ENCODE results near the gene GABRR1.

Gene GABRR1

DNA sequence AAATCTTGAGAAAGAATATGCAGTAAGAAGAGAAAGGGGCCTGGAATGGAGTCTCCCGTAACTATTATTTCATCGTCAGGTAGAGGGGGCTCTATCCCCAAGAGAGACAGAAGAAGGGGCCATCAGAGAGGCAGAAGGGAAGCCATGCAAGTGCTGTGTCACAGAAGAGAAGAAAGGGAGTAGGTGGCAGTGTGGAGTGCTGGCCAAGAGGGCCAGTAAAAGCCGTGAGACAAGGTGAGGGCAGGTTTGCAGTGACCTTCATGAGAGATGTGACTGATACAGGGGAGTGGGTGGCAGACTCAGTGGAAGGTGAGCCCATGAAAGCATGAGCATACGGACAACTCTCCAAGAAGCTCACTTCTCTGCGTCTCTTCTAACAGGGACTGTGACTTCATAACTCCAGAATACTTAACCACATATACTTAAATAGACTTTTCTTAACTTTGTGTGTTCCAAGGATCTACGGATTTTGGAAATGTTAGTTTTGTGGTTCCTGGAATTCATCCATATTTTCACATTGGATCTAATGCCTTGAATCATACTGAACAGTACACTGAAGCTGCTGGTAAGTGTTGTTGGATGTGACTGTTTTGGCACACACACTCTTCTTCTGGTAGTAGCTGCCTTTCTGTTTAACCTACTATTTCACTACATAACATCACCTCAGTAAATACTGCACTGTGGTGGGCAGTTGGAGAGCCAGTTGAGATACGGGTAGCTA is 55.7 kb downstream of the GABRR1 start:
- no peak for TF ChIP-seq EZH2 (IDR thresholded peaks at IDR 0.05; ENCODE audit: borderline replicate concordance, low read length)
- TF ChIP-seq, protein P1, sequence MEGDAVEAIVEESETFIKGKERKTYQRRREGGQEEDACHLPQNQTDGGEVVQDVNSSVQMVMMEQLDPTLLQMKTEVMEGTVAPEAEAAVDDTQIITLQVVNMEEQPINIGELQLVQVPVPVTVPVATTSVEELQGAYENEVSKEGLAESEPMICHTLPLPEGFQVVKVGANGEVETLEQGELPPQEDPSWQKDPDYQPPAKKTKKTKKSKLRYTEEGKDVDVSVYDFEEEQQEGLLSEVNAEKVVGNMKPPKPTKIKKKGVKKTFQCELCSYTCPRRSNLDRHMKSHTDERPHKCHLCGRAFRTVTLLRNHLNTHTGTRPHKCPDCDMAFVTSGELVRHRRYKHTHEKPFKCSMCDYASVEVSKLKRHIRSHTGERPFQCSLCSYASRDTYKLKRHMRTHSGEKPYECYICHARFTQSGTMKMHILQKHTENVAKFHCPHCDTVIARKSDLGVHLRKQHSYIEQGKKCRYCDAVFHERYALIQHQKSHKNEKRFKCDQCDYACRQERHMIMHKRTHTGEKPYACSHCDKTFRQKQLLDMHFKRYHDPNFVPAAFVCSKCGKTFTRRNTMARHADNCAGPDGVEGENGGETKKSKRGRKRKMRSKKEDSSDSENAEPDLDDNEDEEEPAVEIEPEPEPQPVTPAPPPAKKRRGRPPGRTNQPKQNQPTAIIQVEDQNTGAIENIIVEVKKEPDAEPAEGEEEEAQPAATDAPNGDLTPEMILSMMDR (IDR thresholded peaks at IDR 0.05; ENCODE audit: low read length) = peak; percentile 27; the same call in 1 of the 2 replicates
- Histone ChIP-seq H3K27ac (ENCODE audit: low read depth, low read length, poor library complexity, severe bottlenecking) (no peak overlapping the region), H3F3A (ENCODE audit: insufficient read depth, low read length) (no peaks in the 10 kb centered on the region), H3K9me3 (ENCODE audit: low read length) (no peaks in the 10 kb centered on the region), H3K27me3 (ENCODE audit: insufficient read depth, low read length) (no peaks in the 10 kb centered on the region), H3K9me2 (ENCODE audit: low read depth, low read length) (no peaks in the 10 kb centered on the region), H2AFZ (ENCODE audit: low read length) (no peak overlapping the region), H3K4me2 (ENCODE audit: low read length) (no peak overlapping the region), H3K4me3 (ENCODE audit: low read depth, low read length, poor library complexity, severe bottlenecking) (no peak overlapping the region), H3K79me2 (ENCODE audit: insufficient read depth, low read length) (no peaks in the 10 kb centered on the region), H3K9ac (ENCODE audit: low read length) (no peak overlapping the region), H4K20me1 (ENCODE audit: insufficient read depth, low read length) (no peaks in the 10 kb centered on the region), H3K36me3 (ENCODE audit: insufficient read depth, low read length) (peaks cover 86% of the 10 kb centered on the region), H3K4me1 (ENCODE audit: insufficient read depth, low read length, severe bottlenecking) (no peaks in the 10 kb centered on the region)

- Histone ChIP-seq H3K36me3 (ENCODE audit: insufficient read depth, low read length) (peaks cover 91% of the 10 kb centered on the region), H4K20me1 (ENCODE audit: insufficient read depth, low read length) (no peaks in the 10 kb centered on the region), H3F3A (ENCODE audit: insufficient read depth, low read length) (no peaks in the 10 kb centered on the region)
Measured at GRCh38 chr6:89160331-89161092, 56.6 kb downstream of the GABRR1 start.

DNA sequence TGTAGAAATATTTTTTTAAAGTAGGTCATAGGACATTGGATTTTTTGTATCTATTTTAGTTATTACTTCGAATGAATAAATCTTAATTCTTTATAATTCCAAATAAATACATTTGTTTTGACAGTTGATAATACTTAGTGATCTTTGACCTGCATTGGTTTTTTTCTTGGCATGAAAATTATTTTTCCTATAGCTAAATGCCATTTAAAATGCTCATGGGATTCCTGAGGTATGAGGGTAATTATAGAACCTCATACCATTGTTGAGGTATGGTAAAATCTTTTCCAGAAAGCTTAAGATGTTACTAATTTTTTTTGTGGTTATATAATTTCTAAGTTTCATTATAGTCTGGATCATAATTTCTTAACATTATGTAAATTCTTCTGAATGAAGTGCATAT is 63.0 kb downstream of the GABRR1 start:
- Histone ChIP-seq H2AFZ (ENCODE audit: low read length) (no peak overlapping the region), H3K9ac (ENCODE audit: low read length) (no peak overlapping the region), H4K20me1 (ENCODE audit: insufficient read depth, low read length) (no peaks in the 10 kb centered on the region), H3K9me3 (ENCODE audit: low read length) (no peaks in the 10 kb centered on the region), H3K36me3 (ENCODE audit: insufficient read depth, low read length) (peaks cover 82% of the 10 kb centered on the region), H3K4me1 (ENCODE audit: insufficient read depth, low read length, severe bottlenecking) (no peaks in the 10 kb centered on the region), H3K9me2 (ENCODE audit: low read depth, low read length) (no peaks in the 10 kb centered on the region), H3F3A (ENCODE audit: insufficient read depth, low read length) (no peaks in the 10 kb centered on the region), H3K27me3 (ENCODE audit: insufficient read depth, low read length) (no peaks in the 10 kb centered on the region), H3K79me2 (ENCODE audit: insufficient read depth, low read length) (no peaks in the 10 kb centered on the region), H3K4me3 (ENCODE audit: low read depth, low read length, poor library complexity, severe bottlenecking) (no peak overlapping the region), H3K4me2 (ENCODE audit: low read length) (no peak overlapping the region), H3K27ac (ENCODE audit: low read depth, low read length, poor library complexity, severe bottlenecking) (no peak overlapping the region)
- TF ChIP-seq EZH2 (IDR thresholded peaks at IDR 0.05; ENCODE audit: borderline replicate concordance, low read length) = no peak
- TF ChIP-seq, protein P1 (IDR thresholded peaks at IDR 0.05; ENCODE audit: low read length) = no peak

More at GRCh38 chr6:89160331-89161092, 56.6 kb downstream of the GABRR1 start:
- Histone ChIP-seq H3K4me1 (ENCODE audit: insufficient read depth, low read length, severe bottlenecking) (no peaks in the 10 kb centered on the region), H3K4me3 (ENCODE audit: low read depth, low read length, poor library complexity, severe bottlenecking) (no peak overlapping the region), H3K4me2 (ENCODE audit: low read length) (no peak overlapping the region), H3K9me2 (ENCODE audit: low read depth, low read length) (no peaks in the 10 kb centered on the region), H3K9me3 (ENCODE audit: low read length) (no peaks in the 10 kb centered on the region), H3K79me2 (ENCODE audit: insufficient read depth, low read length) (no peaks in the 10 kb centered on the region), H3K27ac (ENCODE audit: low read depth, low read length, poor library complexity, severe bottlenecking) (no peak overlapping the region), H3K27me3 (ENCODE audit: insufficient read depth, low read length) (no peaks in the 10 kb centered on the region), H3K9ac (ENCODE audit: low read length) (no peak overlapping the region), H2AFZ (ENCODE audit: low read length) (no peak overlapping the region)
- TF ChIP-seq, protein P1 (IDR thresholded peaks at IDR 0.05; ENCODE audit: low read length) = no peak
- no peak for TF ChIP-seq EZH2 (IDR thresholded peaks at IDR 0.05; ENCODE audit: borderline replicate concordance, low read length)
